DOHH2 (cell line): ENCODE measurements around the gene NKX2-3.

Experiments used
- H3F3A ChIP-seq: fragments of 200-600 bp; sonication (generic), shearing (Covaris generic); 2 replicates; pipeline ENCODE4 v1.6.0; 2016; ENCODE audit warnings: antibody characterized with exemption, mild to moderate bottlenecking; ENCODE audit not compliant: control insufficient read depth, insufficient read depth
- H3K27ac ChIP-seq: fragments of 200-600 bp; sonication (generic); 2 replicates; pipeline ENCODE4 v1.5.1; 2014; ENCODE audit warnings: low read depth, mild to moderate bottlenecking, low read length, moderate library complexity
- H3K27me3 ChIP-seq: fragments of 200-600 bp; sonication (generic); 2 replicates; pipeline ENCODE4 v1.6.1; 2014; ENCODE audit warnings: mild to moderate bottlenecking, low read length, mixed read lengths; ENCODE audit not compliant: control insufficient read depth
- H3K36me3 ChIP-seq: fragments of 200-600 bp; sonication (generic); 2 replicates; pipeline ENCODE4 v1.6.1; 2014; ENCODE audit warnings: mild to moderate bottlenecking, low read length, moderate library complexity, mixed read lengths; ENCODE audit not compliant: control insufficient read depth
- H3K4me1 ChIP-seq: fragments of 200-600 bp; sonication (generic); 2 replicates; pipeline ENCODE4 v1.6.1; 2014; ENCODE audit warnings: mild to moderate bottlenecking, low read length, mixed read lengths; ENCODE audit not compliant: control insufficient read depth
- H3K4me2 ChIP-seq: fragments of 200-600 bp; sonication (generic); 2 replicates; pipeline ENCODE4 v1.6.0; 2014; ENCODE audit warnings: mild to moderate bottlenecking, low read length, moderate library complexity
- H3K4me3 ChIP-seq: fragments of 200-600 bp; sonication (generic); 2 replicates; pipeline ENCODE4 v1.5.1; 2014; ENCODE audit warnings: mild to moderate bottlenecking, low read length, mixed read lengths
- H3K79me2 ChIP-seq: fragments of 200-600 bp; sonication (generic); 2 replicates; pipeline ENCODE4 v1.6.1; 2014; ENCODE audit warnings: mild to moderate bottlenecking, low read length, mixed read lengths; ENCODE audit not compliant: control insufficient read depth
- H3K9me2 ChIP-seq: fragments of 200-600 bp; sonication (generic); replicated peaks from 2 replicates; pipeline ENCODE4 v1.6.1; 2014; ENCODE audit warnings: mild to moderate bottlenecking, low read length, mixed read lengths; ENCODE audit not compliant: control insufficient read depth
- H3K9me3 ChIP-seq: fragments of 200-600 bp; sonication (generic); 2 replicates; pipeline ENCODE4 v1.6.1; 2014; ENCODE audit warnings: antibody characterized with exemption, low read length, mixed read lengths; ENCODE audit not compliant: control insufficient read depth, insufficient read depth
- H4K20me1 ChIP-seq: fragments of 200-600 bp; sonication (generic); 2 replicates; pipeline ENCODE4 v1.6.0; 2014; ENCODE audit warnings: low read depth, mild to moderate bottlenecking, antibody characterized with exemption, low read length, moderate library complexity; ENCODE audit not compliant: control insufficient read depth, insufficient read depth
- CTCF ChIP-seq: fragments of 200-600 bp; sonication (generic); IDR thresholded peaks from one replicate; pipeline ENCODE4 v1.5.1; 2014; ENCODE audit warnings: antibody characterized with exemption, mild to moderate bottlenecking, low read depth, low read length; ENCODE audit not compliant: poor library complexity, severe bottlenecking
- EZH2phosphoT487 ChIP-seq: fragments of 200-600 bp; sonication (generic); IDR thresholded peaks from 2 replicates; pipeline ENCODE4 v1.6.1; 2017; ENCODE audit warnings: borderline replicate concordance, mild to moderate bottlenecking, antibody characterized with exemption, low read length, moderate library complexity, mixed read lengths

The NKX2-3 gene

GRCh38 chr10:99548041-99548530 lies 15.3 kb downstream of the NKX2-3 start:
- Histone ChIP-seq H3K27me3 (peaks cover 46% of the 10 kb centered on the region), H3F3A (no peaks in the 10 kb centered on the region), H3K4me3 (no peak overlapping the region)

GRCh38 chr10:99551158-99551557 lies 18.4 kb downstream of the NKX2-3 start:
- no peaks in the 10 kb centered on the region for H3K9me3 ChIP-seq
- no peaks in the 10 kb centered on the region for H3F3A ChIP-seq
- H3K9me2 ChIP-seq = no peaks in the 10 kb centered on the region
- H3K79me2 ChIP-seq = no peaks in the 10 kb centered on the region
- H3K4me3 ChIP-seq = no peak overlapping the region
- H3K27me3 ChIP-seq = peaks cover 29% of the 10 kb centered on the region
- no peaks in the 10 kb centered on the region for H4K20me1 ChIP-seq
- H3K4me2 ChIP-seq = no peak overlapping the region
- H3K4me1 ChIP-seq = no peaks in the 10 kb centered on the region
- no peaks in the 10 kb centered on the region for H3K36me3 ChIP-seq
- TF ChIP-seq EZH2phosphoT487 (no peak), CTCF (no peak)
- no peak overlapping the region for H3K27ac ChIP-seq

More at GRCh38 chr10:99548041-99548530, 15.3 kb downstream of the NKX2-3 start:
- TF ChIP-seq EZH2phosphoT487 = no peak
- peak; percentile 51 for TF ChIP-seq CTCF
- Histone ChIP-seq H3K9me3 (no peaks in the 10 kb centered on the region), H3K9me2 (no peaks in the 10 kb centered on the region), H4K20me1 (no peaks in the 10 kb centered on the region), H3K4me2 (no peak overlapping the region), H3K27ac (no peak overlapping the region), H3K4me1 (no peaks in the 10 kb centered on the region), H3K36me3 (no peaks in the 10 kb centered on the region), H3K79me2 (no peaks in the 10 kb centered on the region)

GRCh38 chr10:99551616-99552015 lies 18.9 kb downstream of the NKX2-3 start:
- H4K20me1 ChIP-seq = no peaks in the 10 kb centered on the region
- H3K27me3 ChIP-seq = peaks cover 25% of the 10 kb centered on the region
- TF ChIP-seq EZH2phosphoT487 (no peak), CTCF (no peak)
- no peaks in the 10 kb centered on the region for H3K9me3 ChIP-seq
- no peak overlapping the region for H3K4me3 ChIP-seq
- H3K4me2 ChIP-seq = no peak overlapping the region
- H3K4me1 ChIP-seq = no peaks in the 10 kb centered on the region
- H3K9me2 ChIP-seq = no peaks in the 10 kb centered on the region
- H3K36me3 ChIP-seq = no peaks in the 10 kb centered on the region
- no peak overlapping the region for H3K27ac ChIP-seq
- no peaks in the 10 kb centered on the region for H3F3A ChIP-seq
- no peaks in the 10 kb centered on the region for H3K79me2 ChIP-seq
